Activated CD8-positive, alpha-beta memory T cell treated with anti-CD3 and anti-CD28 coated beads, Interleukin-2, amount 50 U/mL, for 48 hours (primary cell): ENCODE data around the gene SPCS2.
"Not testable (repeated sequence)": the region's sequence is repeated elsewhere in the genome, so short reads cannot be mapped to it uniquely, and the experiment has no call there.

Experiments used
- DNase-seq: peaks from one replicate; pipeline ENCODE4 v3.0.0-alpha.2; 2020

Gene SPCS2

GRCh38 chr11:75004215-75004614 lies 55.1 kb downstream of the SPCS2 start:
- no peak for DNase-seq

DNA sequence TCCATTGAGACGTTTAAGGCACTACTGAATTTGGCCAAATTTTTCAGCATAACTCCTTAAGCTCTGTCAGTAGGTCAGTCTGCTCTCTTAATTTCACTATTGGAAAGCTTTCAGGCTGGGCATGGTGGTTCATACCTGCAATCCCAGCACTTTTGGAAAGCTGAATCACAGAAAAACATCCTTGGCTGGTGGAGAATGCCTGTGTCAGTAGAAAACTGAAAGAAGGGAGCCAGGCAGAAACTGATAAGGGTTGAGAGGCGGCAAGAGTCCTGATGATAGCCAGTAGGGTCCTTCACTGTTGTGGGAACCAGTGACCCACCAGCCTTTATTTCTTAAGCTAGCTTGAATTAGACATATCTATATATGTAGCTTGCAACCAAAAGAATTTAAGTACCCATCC lies 62.3 kb downstream of the SPCS2 start:
- DNase-seq: no peak

GRCh38 chr11:75011872-75012271 lies 62.8 kb downstream of the SPCS2 start:
- DNase-seq: no peak

- DNase-seq: no peak
Measured at GRCh38 chr11:75013051-75013450, 64.0 kb downstream of the SPCS2 start.

- no peak for DNase-seq
Measured at GRCh38 chr11:75014129-75014528, 65.1 kb downstream of the SPCS2 start.

GRCh38 chr11:75019200-75019599 lies 70.1 kb downstream of the SPCS2 start:
- not testable (repeated sequence) for DNase-seq

GRCh38 chr11:75020328-75020727 lies 71.3 kb downstream of the SPCS2 start:
- not testable (repeated sequence) for DNase-seq

DNA sequence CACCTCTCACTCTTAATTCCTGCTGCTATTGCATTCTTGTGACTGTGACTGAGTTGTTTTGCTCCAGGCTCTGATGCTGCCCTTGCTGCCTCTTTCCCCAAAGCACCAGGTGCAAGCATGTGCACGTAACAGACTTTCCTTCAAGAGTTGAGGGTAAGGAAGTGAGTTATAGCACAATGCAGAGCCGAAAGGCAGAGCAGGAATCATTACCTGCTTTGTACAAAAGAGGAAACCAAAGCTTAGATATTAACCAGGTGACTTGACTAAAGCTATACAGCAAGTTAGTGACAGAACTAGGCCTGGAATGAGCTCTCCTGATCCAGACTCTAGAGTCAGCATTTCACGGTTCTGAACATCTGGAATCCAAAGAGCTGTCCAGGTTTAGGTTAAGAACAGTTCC lies 73.2 kb downstream of the SPCS2 start:
- DNase-seq: no peak

DNA sequence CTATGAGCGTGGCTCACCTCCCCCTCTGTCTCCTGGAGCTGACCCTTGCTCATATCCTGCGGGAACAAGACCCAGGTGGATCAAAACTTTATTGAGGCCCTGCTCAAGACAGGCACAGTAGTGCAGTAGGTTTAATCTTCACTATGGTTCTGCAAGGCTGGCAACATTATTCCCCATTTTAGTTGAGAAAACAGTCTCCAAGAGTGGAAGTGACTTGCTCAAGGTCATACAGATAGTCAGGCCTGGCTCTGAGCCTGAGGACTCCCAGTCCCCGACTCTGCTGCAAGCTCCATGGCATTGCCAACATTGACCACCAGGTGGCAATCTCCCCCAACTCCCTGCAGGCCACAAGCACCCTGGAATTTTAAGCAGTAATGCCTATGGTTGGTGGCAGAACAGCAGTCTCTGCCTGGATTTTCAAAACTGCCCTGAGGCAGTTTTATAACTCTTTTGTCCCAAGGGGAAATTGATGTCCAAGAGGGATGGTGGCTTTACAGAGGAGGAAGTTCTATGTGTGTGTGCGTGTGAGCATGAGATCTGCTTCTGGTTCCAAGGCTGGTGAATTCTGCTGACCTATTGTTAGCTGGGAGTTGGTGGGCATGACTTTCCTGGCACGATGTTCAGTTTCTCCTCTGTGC lies 73.8 kb downstream of the SPCS2 start:
- DNase-seq: peak; percentile 88

DNA sequence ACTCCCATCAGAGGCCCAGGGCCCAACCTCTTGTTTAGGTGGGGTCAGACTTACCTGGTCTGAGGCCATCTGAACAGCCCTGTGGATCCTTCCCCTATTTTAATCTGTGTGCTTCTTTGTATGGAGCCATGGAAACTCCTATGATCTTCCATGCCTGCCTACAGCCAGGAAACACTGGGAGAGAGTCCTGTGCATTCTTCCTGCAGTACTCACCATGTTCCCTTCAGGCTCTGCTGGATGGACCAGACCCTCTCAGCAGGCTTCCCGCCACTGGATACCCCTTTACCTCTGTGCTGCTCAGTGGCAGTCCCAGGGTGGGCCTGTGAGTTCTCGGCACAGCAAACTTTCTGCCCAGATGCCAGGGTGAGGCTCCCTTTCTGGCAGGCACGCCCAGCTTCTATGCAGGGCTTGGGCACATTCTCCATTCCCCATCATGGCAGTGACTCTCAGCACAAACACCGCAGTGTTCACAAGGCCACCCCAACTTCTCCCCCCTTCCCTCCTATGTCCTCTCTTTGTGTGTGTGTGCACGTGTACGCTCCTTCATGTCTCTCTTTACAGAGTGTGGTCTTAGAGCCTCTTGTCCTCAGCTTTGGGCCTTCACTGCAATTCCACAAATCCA lies 74.5 kb downstream of the SPCS2 start:
- no peak for DNase-seq

GRCh38 chr11:75024068-75024449 lies 75.0 kb downstream of the SPCS2 start:
- DNase-seq: no peak

DNA sequence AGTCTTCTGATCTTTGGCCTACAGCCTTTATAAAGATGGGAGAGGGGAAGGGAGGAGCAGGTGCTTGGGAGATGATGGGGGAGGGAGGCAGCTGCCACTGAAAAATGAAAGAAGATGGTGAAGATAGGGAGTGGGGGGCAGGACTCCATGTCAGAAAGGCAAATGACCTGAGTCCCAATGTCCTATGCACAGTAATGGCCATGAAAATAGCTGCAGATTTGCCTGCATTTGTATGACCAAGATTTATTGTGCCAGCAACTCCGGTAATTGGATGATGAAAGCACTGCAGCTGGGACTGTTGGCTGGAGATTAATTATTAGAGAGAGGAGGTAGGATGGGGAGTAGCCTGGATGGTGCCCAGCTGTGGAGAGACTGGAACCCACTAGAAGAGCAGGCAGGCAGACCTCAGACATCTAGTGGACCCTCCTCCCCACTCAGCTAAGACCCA lies 75.7 kb downstream of the SPCS2 start:
- no peak for DNase-seq

GRCh38 chr11:75025561-75025960 lies 76.5 kb downstream of the SPCS2 start:
- DNase-seq: no peak

- no peak for DNase-seq
Measured at GRCh38 chr11:75028321-75028720, 79.3 kb downstream of the SPCS2 start.
